ENCODE data around the gene ZNF853.
"Not testable (repeated sequence)": the region's sequence is repeated elsewhere in the genome, so short reads cannot be mapped to it uniquely, and the experiment has no call there.

Gene ZNF853

DNA sequence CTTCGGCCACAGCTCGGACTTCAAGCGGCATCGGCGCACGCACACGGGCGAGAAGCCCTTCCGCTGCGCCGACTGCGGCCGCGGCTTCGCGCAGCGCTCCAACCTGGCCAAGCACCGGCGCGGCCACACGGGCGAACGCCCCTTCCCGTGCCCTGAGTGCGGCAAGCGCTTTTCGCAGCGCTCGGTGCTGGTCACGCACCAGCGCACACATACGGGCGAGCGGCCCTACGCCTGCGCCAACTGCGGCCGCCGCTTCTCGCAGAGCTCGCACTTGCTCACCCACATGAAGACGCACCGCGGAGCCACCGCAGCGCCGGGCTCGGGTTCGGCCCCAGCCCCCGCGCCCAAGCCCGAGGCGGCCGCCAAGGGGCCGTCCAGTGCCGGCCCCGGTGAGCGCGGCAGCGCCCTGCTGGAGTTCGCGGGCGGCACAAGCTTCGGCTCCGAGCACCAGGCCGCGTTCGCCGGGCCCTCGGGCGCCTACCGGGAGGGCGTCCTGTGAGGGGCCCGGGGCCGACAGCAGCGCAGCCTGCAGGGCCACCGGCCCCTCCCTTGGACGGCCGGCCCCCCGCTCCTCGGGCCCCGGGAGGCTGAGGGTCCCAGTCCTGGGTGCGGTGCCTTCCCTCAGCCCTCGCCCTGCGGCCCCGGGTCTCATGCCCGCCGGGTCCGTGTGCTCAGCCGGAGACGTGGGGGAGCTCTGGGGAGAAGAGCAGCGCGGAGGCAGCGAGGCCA, 38.9 kb downstream of the ZNF853 start:
- no peak overlapping the region for H3K4me3 ChIP-seq (ENCODE audit: low read depth, low read length)
- TF ChIP-seq, protein P1, sequence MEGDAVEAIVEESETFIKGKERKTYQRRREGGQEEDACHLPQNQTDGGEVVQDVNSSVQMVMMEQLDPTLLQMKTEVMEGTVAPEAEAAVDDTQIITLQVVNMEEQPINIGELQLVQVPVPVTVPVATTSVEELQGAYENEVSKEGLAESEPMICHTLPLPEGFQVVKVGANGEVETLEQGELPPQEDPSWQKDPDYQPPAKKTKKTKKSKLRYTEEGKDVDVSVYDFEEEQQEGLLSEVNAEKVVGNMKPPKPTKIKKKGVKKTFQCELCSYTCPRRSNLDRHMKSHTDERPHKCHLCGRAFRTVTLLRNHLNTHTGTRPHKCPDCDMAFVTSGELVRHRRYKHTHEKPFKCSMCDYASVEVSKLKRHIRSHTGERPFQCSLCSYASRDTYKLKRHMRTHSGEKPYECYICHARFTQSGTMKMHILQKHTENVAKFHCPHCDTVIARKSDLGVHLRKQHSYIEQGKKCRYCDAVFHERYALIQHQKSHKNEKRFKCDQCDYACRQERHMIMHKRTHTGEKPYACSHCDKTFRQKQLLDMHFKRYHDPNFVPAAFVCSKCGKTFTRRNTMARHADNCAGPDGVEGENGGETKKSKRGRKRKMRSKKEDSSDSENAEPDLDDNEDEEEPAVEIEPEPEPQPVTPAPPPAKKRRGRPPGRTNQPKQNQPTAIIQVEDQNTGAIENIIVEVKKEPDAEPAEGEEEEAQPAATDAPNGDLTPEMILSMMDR (IDR thresholded peaks at IDR 0.05; ENCODE audit: borderline replicate concordance, insufficient read depth, low read depth, low read length): no peak

DNA sequence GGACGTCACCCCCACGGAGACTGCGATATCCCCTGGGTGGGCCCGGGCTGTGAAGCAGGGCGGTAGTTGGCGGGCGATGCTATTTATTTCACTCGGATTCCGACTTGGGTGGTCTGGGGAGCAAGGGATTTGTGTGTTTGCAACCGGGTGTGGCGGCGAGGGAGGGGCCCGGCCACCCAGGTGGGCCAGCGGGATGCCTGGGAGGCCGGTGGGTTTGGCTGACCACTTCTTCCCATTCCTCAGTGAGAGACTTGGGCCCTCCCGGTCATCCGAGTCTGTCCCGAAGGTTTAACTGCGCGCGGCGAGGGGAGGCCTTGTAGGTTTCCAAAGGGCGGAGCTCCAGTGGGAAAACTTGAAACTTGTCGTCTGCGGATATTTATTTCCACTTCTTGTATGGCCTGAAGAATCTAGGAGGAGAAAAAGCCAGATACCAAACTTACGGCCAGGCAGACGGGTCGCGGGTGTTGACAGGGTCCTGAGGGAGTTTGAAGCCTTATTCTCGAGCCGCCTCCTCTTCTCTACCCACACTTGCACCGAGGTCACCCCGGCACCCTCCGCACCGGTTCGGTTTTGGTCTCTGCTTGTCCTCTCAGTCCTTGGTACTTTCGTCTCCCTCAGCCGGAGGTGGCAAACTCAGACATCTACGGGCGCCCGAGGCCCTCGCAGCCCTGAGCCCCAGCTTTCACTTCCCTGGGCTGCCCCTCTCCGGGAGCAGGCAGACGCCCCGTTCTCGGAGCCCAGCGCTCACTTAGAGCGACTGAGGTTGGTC, 39.6 kb downstream of the ZNF853 start:
- no peak overlapping the region for H3K4me3 ChIP-seq (ENCODE audit: low read depth, low read length)
- TF ChIP-seq, protein P1 (IDR thresholded peaks at IDR 0.05; ENCODE audit: borderline replicate concordance, insufficient read depth, low read depth, low read length): no peak

DNA sequence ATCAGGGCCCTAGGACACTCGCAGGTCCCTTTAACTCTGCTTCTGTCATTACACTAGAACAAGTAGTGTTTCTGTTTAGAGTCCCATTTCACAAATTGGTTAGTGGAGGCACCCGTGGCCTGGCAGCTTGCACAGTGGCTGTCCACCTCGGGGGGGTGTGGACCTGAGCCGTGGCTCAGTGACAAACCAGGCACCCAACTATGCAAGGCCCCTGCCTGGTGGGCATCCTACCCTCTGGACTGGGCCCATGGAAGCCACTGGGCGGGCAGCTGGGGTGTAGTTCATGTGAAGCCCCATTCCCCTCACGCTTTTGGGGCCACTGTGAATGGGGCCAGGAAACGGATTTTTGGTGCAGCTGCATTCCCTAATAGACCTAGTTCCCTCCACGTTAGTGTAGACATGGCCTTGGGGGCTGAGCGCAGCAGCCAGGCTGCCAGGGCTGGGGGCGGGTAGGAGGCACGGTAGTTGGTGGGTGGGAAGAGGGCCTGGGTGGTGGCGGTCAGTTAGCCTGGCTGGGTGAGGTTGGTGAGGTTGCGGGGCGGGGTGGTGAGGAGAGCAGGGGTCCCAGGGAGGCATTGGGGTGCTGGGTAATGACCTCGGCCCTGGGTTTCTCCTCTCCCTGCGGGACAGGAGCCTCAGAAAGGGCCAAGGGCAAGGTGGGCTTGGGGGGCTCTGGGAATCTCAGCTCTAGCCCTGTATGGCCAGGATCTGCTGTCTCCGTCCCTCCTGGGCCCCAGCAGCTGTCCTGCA, 40.4 kb downstream of the ZNF853 start:
- TF ChIP-seq, protein P1 (IDR thresholded peaks at IDR 0.05; ENCODE audit: borderline replicate concordance, insufficient read depth, low read depth, low read length): no peak
- H3K4me3 ChIP-seq (ENCODE audit: low read depth, low read length): no peak overlapping the region

DNA sequence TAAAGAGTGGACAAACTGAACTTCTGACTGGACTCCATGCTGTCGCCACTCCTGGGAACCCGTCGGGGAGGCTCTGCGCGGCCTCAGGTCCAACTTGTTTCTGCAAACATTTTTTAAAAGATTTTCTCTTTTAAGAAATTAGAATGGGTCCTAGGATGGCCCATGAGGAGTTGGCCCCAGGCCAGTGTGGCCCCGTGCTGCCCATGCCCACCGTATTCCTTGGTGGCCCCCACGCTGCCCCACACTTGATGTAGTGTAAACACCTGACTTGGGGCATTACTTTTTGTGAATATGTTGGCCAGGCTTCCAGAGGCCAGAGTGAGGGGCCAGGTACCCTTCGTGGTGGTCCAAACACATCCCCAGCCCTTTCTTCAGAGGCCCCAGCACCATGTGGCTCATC, 41.0 kb downstream of the ZNF853 start:
- TF ChIP-seq, protein P1 (IDR thresholded peaks at IDR 0.05; ENCODE audit: borderline replicate concordance, insufficient read depth, low read depth, low read length): no peak
- H3K4me3 ChIP-seq (ENCODE audit: low read depth, low read length): no peak overlapping the region

DNA sequence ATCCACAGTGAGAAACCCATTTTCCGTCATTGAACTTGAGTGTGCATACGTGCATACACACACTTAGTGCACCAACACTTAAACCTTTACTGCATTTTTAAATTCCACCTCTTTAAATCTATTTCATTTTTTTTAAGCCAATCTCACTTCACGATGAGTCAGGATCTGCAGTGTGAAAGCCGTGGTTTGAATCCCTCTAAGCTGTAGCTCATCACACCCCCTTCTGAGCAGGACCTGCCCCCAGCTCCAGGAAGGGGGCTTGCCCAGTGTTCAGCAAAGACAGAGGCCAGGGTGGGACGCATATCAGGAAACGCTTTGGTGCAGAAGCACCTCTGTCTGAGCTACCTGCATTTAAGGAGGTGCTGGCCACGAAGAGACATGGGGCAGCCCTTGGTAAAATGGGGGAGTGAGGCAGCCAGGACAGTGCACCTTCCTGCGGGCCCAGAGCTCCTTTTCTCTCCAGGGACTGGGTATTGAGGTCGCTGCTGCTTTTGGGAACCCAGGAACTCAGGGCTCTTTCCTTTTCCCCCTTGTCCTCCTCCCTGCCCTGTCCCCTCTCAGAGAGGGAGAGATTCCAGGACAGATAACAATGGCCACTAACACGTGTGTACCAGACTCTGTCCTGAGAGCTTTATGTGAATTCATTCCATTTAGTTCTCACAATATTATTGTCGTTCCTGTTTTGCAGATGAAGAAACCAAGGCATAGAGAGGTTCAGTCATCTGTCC, 43.4 kb downstream of the ZNF853 start:
- no peak overlapping the region for H3K4me3 ChIP-seq (ENCODE audit: low read depth, low read length)
- TF ChIP-seq, protein P1 (IDR thresholded peaks at IDR 0.05; ENCODE audit: borderline replicate concordance, insufficient read depth, low read depth, low read length): no peak

DNA sequence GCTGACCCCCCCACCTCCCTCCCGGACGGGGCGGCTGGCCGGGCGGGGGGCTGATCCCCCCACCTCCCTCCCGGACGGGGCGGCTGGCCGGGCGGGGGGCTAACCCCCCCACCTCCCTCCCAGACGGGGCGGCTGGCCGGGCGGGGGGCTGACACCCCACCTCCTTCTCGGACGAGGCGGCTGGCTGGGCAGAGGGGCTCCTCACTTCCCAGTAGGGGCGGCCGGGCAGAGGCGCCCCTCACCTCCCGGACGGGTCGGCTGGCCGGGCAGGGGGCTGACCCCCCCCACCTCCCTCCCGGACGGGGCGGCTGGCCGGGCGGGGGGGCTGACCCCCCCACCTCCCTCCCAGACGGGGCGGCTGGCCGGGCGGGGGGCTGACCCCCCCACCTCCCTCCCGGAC, 55.4 kb downstream of the ZNF853 start:
- not testable (repeated sequence) for H3K4me3 ChIP-seq (ENCODE audit: low read depth, low read length)
